Right lobe of liver (tissue), 4 donors: ENCODE results near the gene FHIP1A.

Experiments used
- POLR2A ChIP-seq: fragments of 450-650 bp; IDR thresholded peaks from one replicate; pipeline ENCODE4 v1.6.1; 2017; ENCODE audit warnings: antibody characterized with exemption, mild to moderate bottlenecking
- TF ChIP-seq, protein P1 (sequence below), 4 donors: fragments of 200-600 bp in 3 of 4; fragments of 450-650 bp in 1 of 4; IDR thresholded peaks; one replicate each; pipeline versions ENCODE4 v1.5.1 to v1.8.0; 2016 to 2022; ENCODE audit warnings: antibody characterized with exemption in 4 of 4, mild to moderate bottlenecking in 2 of 4
- donor health status: DM: no; HTN: no; CAD: no.
- donor health status: DM: no; HTN: no; CAD: no.
- donor health status: DM: no; HTN: yes; CAD: no.

DNA sequence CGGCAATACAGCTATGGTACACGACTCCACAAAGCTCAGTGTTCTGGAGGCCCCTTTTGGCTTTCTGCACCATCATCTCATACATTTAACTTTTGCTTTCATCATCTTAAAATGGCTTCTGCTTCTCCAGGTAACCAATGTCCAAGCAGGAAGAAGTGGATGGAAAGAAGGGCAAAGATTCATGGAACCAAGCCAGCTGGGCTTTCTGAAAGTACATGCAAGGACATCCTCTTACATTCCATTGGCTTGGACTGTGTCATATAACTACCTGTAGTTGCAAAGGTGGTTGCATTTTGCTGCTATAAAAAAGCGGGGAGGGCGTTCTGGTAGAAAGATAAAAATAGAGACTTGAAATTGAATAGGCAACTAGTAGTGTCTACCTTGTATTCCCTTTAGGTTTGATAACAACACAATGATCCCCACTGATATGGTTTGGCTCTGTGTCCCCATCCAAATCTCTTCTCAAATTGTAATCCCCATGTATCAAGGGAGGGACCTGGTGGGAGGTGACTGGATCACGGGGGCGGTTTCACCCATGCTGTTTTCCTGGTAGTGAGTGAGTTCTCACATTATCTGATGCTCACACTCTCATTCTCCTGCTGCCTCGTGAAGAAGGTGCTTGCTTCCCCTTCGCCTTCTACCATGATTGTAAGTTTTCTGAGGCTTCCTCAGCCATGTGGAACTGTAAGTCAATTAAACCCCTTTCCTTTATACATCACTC is 6.7 kb upstream of the FHIP1A start:
- TF ChIP-seq, protein P1, sequence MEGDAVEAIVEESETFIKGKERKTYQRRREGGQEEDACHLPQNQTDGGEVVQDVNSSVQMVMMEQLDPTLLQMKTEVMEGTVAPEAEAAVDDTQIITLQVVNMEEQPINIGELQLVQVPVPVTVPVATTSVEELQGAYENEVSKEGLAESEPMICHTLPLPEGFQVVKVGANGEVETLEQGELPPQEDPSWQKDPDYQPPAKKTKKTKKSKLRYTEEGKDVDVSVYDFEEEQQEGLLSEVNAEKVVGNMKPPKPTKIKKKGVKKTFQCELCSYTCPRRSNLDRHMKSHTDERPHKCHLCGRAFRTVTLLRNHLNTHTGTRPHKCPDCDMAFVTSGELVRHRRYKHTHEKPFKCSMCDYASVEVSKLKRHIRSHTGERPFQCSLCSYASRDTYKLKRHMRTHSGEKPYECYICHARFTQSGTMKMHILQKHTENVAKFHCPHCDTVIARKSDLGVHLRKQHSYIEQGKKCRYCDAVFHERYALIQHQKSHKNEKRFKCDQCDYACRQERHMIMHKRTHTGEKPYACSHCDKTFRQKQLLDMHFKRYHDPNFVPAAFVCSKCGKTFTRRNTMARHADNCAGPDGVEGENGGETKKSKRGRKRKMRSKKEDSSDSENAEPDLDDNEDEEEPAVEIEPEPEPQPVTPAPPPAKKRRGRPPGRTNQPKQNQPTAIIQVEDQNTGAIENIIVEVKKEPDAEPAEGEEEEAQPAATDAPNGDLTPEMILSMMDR (IDR thresholded peaks at IDR 0.05) = no peak
- no peak for TF ChIP-seq POLR2A
